ENCODE data around the gene PPM1H.

- TF ChIP-seq CTCF (IDR thresholded peaks at IDR 0.05; ENCODE audit: low read depth, low read length) (no peak), EZH2phosphoT487 (IDR thresholded peaks at IDR 0.05; ENCODE audit: low read depth) (no peak)
Measured at GRCh38 chr12:62758216-62758615, 176.7 kb downstream of the PPM1H start.

All from OCI-LY3 (cell line).